B cell (primary cell): ENCODE measurements around the gene SLC13A1. TPM values are rescaled to one million over a fixed set of nuclear protein-coding genes. Genes with fewer than 3 reads are reported as not detected.

Source experiments
- ATAC-seq: fragments of 200-7000 bp; cut with Tn5 transposase; one replicate; pipeline ENCODE4 v1.10.0; 2021; ENCODE audit warnings: low read depth, mild to moderate bottlenecking, moderate number of reproducible peaks, moderate library complexity
- CTCF ChIA-PET: fragments of 350-600 bp; sonication (Branson Sonifier 250); formaldehyde crosslinking; loops from one replicate; lab custom pipeline; 2021; ENCODE audit warnings: antibody characterized with exemption, inconsistent platforms; lab: Charles Lee
- POLR2A ChIA-PET: fragments of 350-600 bp; sonication (Branson Sonifier 250); formaldehyde crosslinking; loops from one replicate; lab custom pipeline; 2021; ENCODE audit warnings: antibody characterized with exemption; lab: Charles Lee
- DNase-seq: peaks from one replicate; pipeline ENCODE4 v3.0.0; 2013
- H2AFZ ChIP-seq: 2 replicates; pipeline ENCODE4 v1.6.1; 2012; ENCODE audit warnings: mild to moderate bottlenecking, low read depth, low read length; ENCODE audit not compliant: insufficient read depth, poor library complexity, severe bottlenecking
- H3K27ac ChIP-seq, 2 donors: 1 replicate in 1 of 2; 2 replicates in 1 of 2; pipeline ENCODE4 v1.5.1; 2012 to 2013; ENCODE audit warnings: low read length in 2 of 2, mild to moderate bottlenecking in 2 of 2, moderate library complexity in 1 of 2
- H3K27me3 ChIP-seq, 4 experiments: fragments of 200-600 bp in 1 of 4; sonication (generic) in 1 of 4; replicated peaks in 1 of 4; 1 replicate in 2 of 4; 2 replicates in 2 of 4; pipeline versions ENCODE4 v1.6.1 to v1.7.0; 2013 to 2016; ENCODE audit warnings: low read length in 3 of 4, mild to moderate bottlenecking in 2 of 4, mixed read lengths in 1 of 4, moderate library complexity in 1 of 4; ENCODE audit not compliant: insufficient read depth in 4 of 4, control insufficient read depth in 3 of 4; ENCODE audit errors: control extremely low read depth in 1 of 4
- H3K36me3 ChIP-seq, 2 experiments: replicated peaks in 1 of 2; 1 replicate in 1 of 2; 2 replicates in 1 of 2; pipeline versions ENCODE4 v1.6.1 to v1.7.1; 2013; ENCODE audit warnings: low read length in 1 of 2; ENCODE audit not compliant: insufficient read depth in 2 of 2, control insufficient read depth in 1 of 2; ENCODE audit errors: control extremely low read depth in 1 of 2, extremely low read depth in 1 of 2
- H3K4me1 ChIP-seq, 2 donors: fragments of 200-600 bp in 1 of 2; sonication (generic) in 1 of 2; 1 replicate in 1 of 2; 2 replicates in 1 of 2; pipeline versions ENCODE4 v1.5.1 to v1.6.1; 2013 to 2017; ENCODE audit warnings: low read length in 2 of 2; ENCODE audit not compliant: control insufficient read depth in 2 of 2, insufficient read depth in 2 of 2
- H3K4me2 ChIP-seq: replicated peaks from 2 replicates; pipeline ENCODE3; 2012; ENCODE audit warnings: mild to moderate bottlenecking, low read depth, low read length; ENCODE audit not compliant: poor library complexity, severe bottlenecking
- H3K4me3 ChIP-seq, 5 experiments: fragments of 200-600 bp in 1 of 5; sonication (generic) in 1 of 5; 1 replicate in 3 of 5; 2 replicates in 2 of 5; pipeline versions ENCODE4 v1.5.1 to v1.7.0; 2011 to 2016; ENCODE audit warnings: low read length in 4 of 5, mild to moderate bottlenecking in 4 of 5, low read depth in 2 of 5, control low read depth in 1 of 5, moderate library complexity in 1 of 5; ENCODE audit not compliant: insufficient read depth in 1 of 5; ENCODE audit errors: control extremely low read depth in 1 of 5, extremely low read depth in 1 of 5
- H3K79me2 ChIP-seq: fragments of 200-600 bp; sonication (generic); one replicate; pipeline ENCODE4 v1.6.0; 2016; ENCODE audit warnings: low read length; ENCODE audit not compliant: control insufficient read depth, insufficient read depth
- H3K9ac ChIP-seq: fragments of 200-600 bp; sonication (generic); 2 replicates; pipeline ENCODE4 v1.6.1; 2017; ENCODE audit warnings: mild to moderate bottlenecking, low read length, moderate library complexity
- H3K9me3 ChIP-seq, 3 donors: one replicate each; pipeline versions ENCODE4 v1.6.1 to v1.7.1; 2013; ENCODE audit warnings: low read length in 2 of 3; ENCODE audit not compliant: control insufficient read depth in 2 of 3, insufficient read depth in 1 of 3; ENCODE audit errors: control extremely low read depth in 1 of 3
- H4K20me1 ChIP-seq: 2 replicates; pipeline ENCODE4 v1.6.0; 2012; ENCODE audit warnings: mild to moderate bottlenecking, low read length; ENCODE audit not compliant: insufficient read depth, control insufficient read depth, poor library complexity, severe bottlenecking
- H3K27ac Mint-ChIP-seq: one replicate; pipeline ENCODE4 v1.8.0; 2021; ENCODE audit warnings: mixed read lengths
- H3K27me3 Mint-ChIP-seq: one replicate; pipeline ENCODE4 v1.8.0; 2021; ENCODE audit warnings: mixed read lengths
- H3K4me1 Mint-ChIP-seq: one replicate; pipeline ENCODE4 v1.8.0; 2021; ENCODE audit warnings: mixed read lengths
- H3K4me3 Mint-ChIP-seq: one replicate; pipeline ENCODE4 v1.8.0; 2021; ENCODE audit warnings: mixed read lengths
- H3K9me3 Mint-ChIP-seq: one replicate; pipeline ENCODE4 v1.8.0; 2022; ENCODE audit warnings: mixed read lengths; ENCODE audit not compliant: insufficient read depth
- CTCF ChIP-seq: fragments of 200-600 bp; IDR thresholded peaks from one replicate; pipeline ENCODE4 v1.8.0; 2022; ENCODE audit warnings: antibody characterized with exemption, mild to moderate bottlenecking
- EZH2 ChIP-seq: IDR thresholded peaks from 2 replicates; pipeline ENCODE4 v1.6.1; 2012; ENCODE audit warnings: borderline replicate concordance, low read depth, mild to moderate bottlenecking, moderate library complexity, low read length; ENCODE audit not compliant: insufficient read depth, poor library complexity, severe bottlenecking
- WGBS: methylation state at CpG from one replicate; pipeline ENCODE4 v1.1.5; 2013; ENCODE audit warnings: missing lambda C conversion rate; ENCODE audit not compliant: insufficient coverage; 5-methylcytosine and 5-hydroxymethylcytosine counted together
- intact Hi-C: fragments of 100-400 bp; cut with micrococcal nuclease; formaldehyde crosslinking; loops from one replicate; pipeline ENCODE4 v1.10.0; 2022
- polyA plus RNA-seq: library from polyadenylated mRNA; depleted of rRNA; stranded (reverse); fragments of >200 nt; gene quantifications from 2 replicates; pipeline ENCODE4 v1.2.3, GENCODE V29; 2012
- total RNA-seq, 2 donors: library from RNA; stranded (reverse); fragments of 120-200 nt in 1 of 2; gene quantifications; 1 replicate in 1 of 2; 2 replicates in 1 of 2; pipeline versions ENCODE4 v1.2.3 to v1.2.4, GENCODE V29; 2013 to 2022

Gene SLC13A1
- total and polyA plus RNA-seq, 2 donors (not counting 1 experiment from before 2014, with no cell fraction given): not detected

- ATAC-seq (no peak), DNase-seq (no peak)
- Histone ChIP-seq H2AFZ (no peak overlapping the region), H3K27me3 (no peaks in the 10 kb centered on the region), H3K27ac (no peak overlapping the region), H3K79me2 (no peaks in the 10 kb centered on the region), H3K36me3 (no peaks in the 10 kb centered on the region), H3K9ac (no peak overlapping the region), H3K4me3 (no peak overlapping the region), H3K4me2 (no peak overlapping the region), H3K4me1 (no peaks in the 10 kb centered on the region), H4K20me1 (no peaks in the 10 kb centered on the region), H3K9me3 (no peaks in the 10 kb centered on the region)
- intact Hi-C loops: no loop called here
- Mint-ChIP-seq H3K27me3 (no peaks in the 10 kb centered on the region), H3K9me3 (no peaks in the 10 kb centered on the region), H3K4me3 (no peak overlapping the region), H3K4me1 (no peaks in the 10 kb centered on the region), H3K27ac (no peak overlapping the region)
- ChIA-PET POLR2A (no interaction called here), CTCF (no interaction called here)
- TF ChIP-seq CTCF: no peak
- TF ChIP-seq EZH2: no peak
- no CpG with 5 or more reads among the region's 3 CpGs for WGBS
Measured at GRCh38 chr7:123151443-123151842, 48.3 kb downstream of the SLC13A1 start.

GRCh38 chr7:123148813-123149212 lies 51.0 kb downstream of the SLC13A1 start:
- H3K9me3 Mint-ChIP-seq: no peaks in the 10 kb centered on the region
- Histone ChIP-seq H3K27ac (no peak overlapping the region), H3K4me3 (no peak overlapping the region), H3K9me3 (no peaks in the 10 kb centered on the region), H3K4me1 (no peaks in the 10 kb centered on the region), H3K4me2 (no peak overlapping the region), H3K36me3 (no peaks in the 10 kb centered on the region), H4K20me1 (no peaks in the 10 kb centered on the region), H2AFZ (no peak overlapping the region), H3K9ac (no peak overlapping the region), H3K27me3 (no peaks in the 10 kb centered on the region), H3K79me2 (no peaks in the 10 kb centered on the region)
- TF ChIP-seq CTCF (no peak), EZH2 (no peak)
- CTCF ChIA-PET: no interaction called here
- no peak for DNase-seq
- H3K4me1 Mint-ChIP-seq: no peaks in the 10 kb centered on the region
- H3K27me3 Mint-ChIP-seq: no peaks in the 10 kb centered on the region
- POLR2A ChIA-PET: no interaction called here
- no peak overlapping the region for H3K4me3 Mint-ChIP-seq
- no peak for ATAC-seq
- intact Hi-C loops: no loop called here
- WGBS: 100% methylated on average over 1 of the region's 1 CpG
- H3K27ac Mint-ChIP-seq: no peak overlapping the region
